Right lobe of liver (tissue), 6 donors: ENCODE results near the gene SYNJ2. TPM values are rescaled to one million over a fixed set of nuclear protein-coding genes. Genes with fewer than 3 reads are reported as not detected.

Experiments
- ATAC-seq, 4 donors: fragments of 200-7000 bp; cut with Tn5 transposase; one replicate each; pipeline ENCODE4 v1.9.1; 2020; ENCODE audit warnings: mild to moderate bottlenecking in 4 of 4, moderate library complexity in 4 of 4
- DNase-seq, 3 donors: peaks; one replicate each; pipeline ENCODE4 v3.0.0-alpha.2; 2020
- H3K27ac ChIP-seq, 3 donors: fragments of 200-600 bp; one replicate each; pipeline ENCODE4 v1.8.0; 2022
- H3K27me3 ChIP-seq, 2 donors: fragments of 200-600 bp; one replicate each; pipeline ENCODE4 v1.8.0; 2022
- H3K36me3 ChIP-seq, 4 donors: fragments of 200-600 bp; sonication (generic) in 1 of 4; one replicate each; pipeline versions ENCODE4 v1.5.1 to v1.8.0; 2017 to 2022; ENCODE audit warnings: control low read depth in 1 of 4
- H3K4me1 ChIP-seq, 4 donors: fragments of 200-600 bp; sonication (generic) in 1 of 4; one replicate each; pipeline versions ENCODE4 v1.5.1 to v1.8.0; 2017 to 2022; ENCODE audit warnings: control low read depth in 1 of 4
- H3K4me3 ChIP-seq, 3 donors: fragments of 200-600 bp; one replicate each; pipeline ENCODE4 v1.8.0; 2022
- H3K9me3 ChIP-seq, 4 donors: fragments of 200-600 bp; sonication (generic) in 1 of 4; one replicate each; pipeline versions ENCODE4 v1.5.1 to v1.8.0; 2017 to 2022; ENCODE audit warnings: control low read depth in 1 of 4
- POLR2A ChIP-seq: fragments of 450-650 bp; IDR thresholded peaks from one replicate; pipeline ENCODE4 v1.6.1; 2017; ENCODE audit warnings: antibody characterized with exemption, mild to moderate bottlenecking
- WGBS: methylation state at CpG from one replicate; pipeline ENCODE4 v1.1.6; 2018; ENCODE audit warnings: low coverage, low lambda C conversion rate; ENCODE audit not compliant: insufficient coverage; ENCODE audit errors: missing lambda C conversion rate; 5-methylcytosine and 5-hydroxymethylcytosine counted together
- intact Hi-C, 2 donors: fragments of 100-400 bp; cut with DNase I; formaldehyde crosslinking; loops; one replicate each; pipeline versions ENCODE4 v1.11.2 to v1.14.1; 2022
- total RNA-seq, 6 experiments: library from RNA; depleted of rRNA in 2 of 6; stranded (reverse); fragments of >200 nt in 2 of 6; fragmentation: NEBNext Ultra II Directional in 3 of 6; extraction: Animal tissue kit (Norgen Biotek cat#: 25700) in 3 of 6; gene quantifications; one replicate each; pipeline versions ENCODE4 v1.1.0 to v1.2.4, GENCODE V29; 2016 to 2023
- TF ChIP-seq, protein P1 (sequence below), 4 donors: fragments of 200-600 bp in 3 of 4; fragments of 450-650 bp in 1 of 4; IDR thresholded peaks; one replicate each; pipeline versions ENCODE4 v1.5.1 to v1.8.0; 2016 to 2022; ENCODE audit warnings: antibody characterized with exemption in 4 of 4, mild to moderate bottlenecking in 2 of 4
- donor health status: DM: no; HTN: yes; CAD: no.
- donor health status: DM: no; HTN: no; CAD: no.
- donor health status: DM: no; HTN: no; CAD: no.
- donor health status: DM: no; HTN: yes; CAD: no.
- donor health status: DM: no; HTN: yes; CAD: no.

SYNJ2 gene
- total RNA-seq, 6 experiments from 2014 or later = 3.2 to 7.4 (median 4.2) TPM

GRCh38 chr6:158002249-158002950 is 20.7 kb downstream of the SYNJ2 start:
- no peak overlapping the region for H3K27ac ChIP-seq
- intact Hi-C loops = no loop called here
- no peaks in the 10 kb centered on the region for H3K36me3 ChIP-seq
- no peak for TF ChIP-seq POLR2A
- TF ChIP-seq, protein P1, sequence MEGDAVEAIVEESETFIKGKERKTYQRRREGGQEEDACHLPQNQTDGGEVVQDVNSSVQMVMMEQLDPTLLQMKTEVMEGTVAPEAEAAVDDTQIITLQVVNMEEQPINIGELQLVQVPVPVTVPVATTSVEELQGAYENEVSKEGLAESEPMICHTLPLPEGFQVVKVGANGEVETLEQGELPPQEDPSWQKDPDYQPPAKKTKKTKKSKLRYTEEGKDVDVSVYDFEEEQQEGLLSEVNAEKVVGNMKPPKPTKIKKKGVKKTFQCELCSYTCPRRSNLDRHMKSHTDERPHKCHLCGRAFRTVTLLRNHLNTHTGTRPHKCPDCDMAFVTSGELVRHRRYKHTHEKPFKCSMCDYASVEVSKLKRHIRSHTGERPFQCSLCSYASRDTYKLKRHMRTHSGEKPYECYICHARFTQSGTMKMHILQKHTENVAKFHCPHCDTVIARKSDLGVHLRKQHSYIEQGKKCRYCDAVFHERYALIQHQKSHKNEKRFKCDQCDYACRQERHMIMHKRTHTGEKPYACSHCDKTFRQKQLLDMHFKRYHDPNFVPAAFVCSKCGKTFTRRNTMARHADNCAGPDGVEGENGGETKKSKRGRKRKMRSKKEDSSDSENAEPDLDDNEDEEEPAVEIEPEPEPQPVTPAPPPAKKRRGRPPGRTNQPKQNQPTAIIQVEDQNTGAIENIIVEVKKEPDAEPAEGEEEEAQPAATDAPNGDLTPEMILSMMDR (IDR thresholded peaks at IDR 0.05) = no peak
- peaks cover 0 to 13% (median 6%) of the 10 kb centered on the region in 4 donors for H3K4me1 ChIP-seq
- no peak for ATAC-seq
- peak in 1 of 3 donors; percentile 11 for DNase-seq
- H3K4me3 ChIP-seq = no peak overlapping the region
- no peaks in the 10 kb centered on the region for H3K27me3 ChIP-seq
- WGBS = 91% methylated on average over 5 of the region's 6 CpGs
- H3K9me3 ChIP-seq = no peaks in the 10 kb centered on the region

DNA sequence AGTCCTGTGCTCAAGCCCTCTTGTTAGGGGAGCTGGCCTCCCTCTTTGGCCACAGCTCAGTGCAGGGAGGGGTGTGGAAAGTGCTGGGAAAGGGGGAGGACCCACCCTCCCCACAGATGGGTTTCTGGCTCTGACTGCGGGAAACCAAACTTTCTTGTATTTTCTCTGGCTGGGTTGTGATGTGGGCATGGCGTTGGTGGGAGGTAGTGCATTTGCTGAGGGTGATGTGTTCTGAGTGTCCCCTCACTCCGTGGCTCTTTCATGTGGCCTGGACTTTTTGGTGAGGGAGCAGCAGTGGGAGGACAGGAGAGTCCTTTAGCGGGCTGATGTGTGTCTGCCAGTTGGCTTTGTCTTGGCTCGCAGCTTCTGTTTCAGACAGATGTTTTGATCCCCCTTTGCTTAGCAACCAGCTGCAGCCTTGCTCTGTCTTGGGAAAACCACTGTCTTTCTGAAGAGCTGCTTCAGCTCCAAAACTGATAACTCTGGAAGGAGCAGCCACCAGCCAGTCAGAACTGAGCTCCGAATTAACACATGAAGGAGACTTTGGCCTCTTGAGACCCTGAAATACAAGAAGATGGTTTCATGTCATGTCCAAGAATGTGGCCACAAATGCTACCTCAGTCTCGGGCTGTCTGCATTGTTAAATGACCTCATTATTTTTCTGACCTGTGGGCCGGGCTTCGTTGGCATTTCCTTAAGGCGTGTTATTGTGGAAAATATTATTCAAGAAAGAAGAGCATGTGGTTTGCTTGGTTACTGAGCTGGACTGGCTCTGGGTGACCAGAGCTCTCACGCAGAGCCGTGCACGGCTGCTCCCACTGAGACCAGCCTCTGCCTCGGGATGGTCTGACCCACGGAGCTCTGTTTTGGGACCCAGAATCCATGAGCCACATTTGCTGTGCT is 21.5 kb downstream of the SYNJ2 start:
- ATAC-seq = peak in 1 of 4 donors; percentile 35
- peak overlapping the region in 2 of 3 donors; percentile 26 to 62 for H3K27ac ChIP-seq
- H3K9me3 ChIP-seq = no peaks in the 10 kb centered on the region
- H3K4me3 ChIP-seq = no peak overlapping the region
- DNase-seq = peak in 1 of 3 donors; percentile 14
- intact Hi-C loops = no loop called here
- no peak for TF ChIP-seq POLR2A
- TF ChIP-seq, protein P1 (IDR thresholded peaks at IDR 0.05) = no peak
- H3K4me1 ChIP-seq = peaks cover 0 to 13% (median 6%) of the 10 kb centered on the region in 4 donors
- 62% methylated on average over 10 of the region's 15 CpGs for WGBS
- H3K27me3 ChIP-seq = no peaks in the 10 kb centered on the region
- H3K36me3 ChIP-seq = no peaks in the 10 kb centered on the region

GRCh38 chr6:158003910-158004700 is 22.4 kb downstream of the SYNJ2 start:
- no peak for TF ChIP-seq POLR2A
- TF ChIP-seq, protein P1 (IDR thresholded peaks at IDR 0.05) = no peak

DNA sequence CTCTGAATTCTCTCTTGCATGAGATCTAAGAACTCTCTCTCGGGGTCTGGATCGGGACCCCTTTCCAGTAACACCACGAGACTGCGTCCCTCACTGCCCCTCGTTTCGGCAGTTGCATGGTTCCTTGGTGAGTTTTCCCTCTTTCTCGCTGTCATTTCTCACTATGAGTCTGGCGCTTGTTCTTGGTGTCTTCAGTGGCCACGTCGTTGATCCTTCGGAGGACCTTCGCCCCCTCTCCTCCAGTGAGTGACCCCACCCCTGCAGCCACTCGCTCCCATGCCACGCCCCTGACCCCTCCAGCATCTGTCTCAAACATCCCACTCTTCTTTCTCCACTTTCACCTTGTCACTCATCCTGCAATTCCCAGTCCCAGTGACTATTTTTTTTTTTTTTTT is 23.0 kb downstream of the SYNJ2 start:
- Histone ChIP-seq H3K4me1 (peaks cover 0 to 10% (median 6%) of the 10 kb centered on the region in 4 donors), H3K27ac (no peak overlapping the region), H3K4me3 (no peak overlapping the region), H3K9me3 (no peaks in the 10 kb centered on the region), H3K36me3 (no peaks in the 10 kb centered on the region), H3K27me3 (no peaks in the 10 kb centered on the region)
- ATAC-seq (no peak), DNase-seq (peak in 1 of 3 donors; percentile 7)
- 92% methylated on average over 13 of the region's 14 CpGs for WGBS
- TF ChIP-seq, protein P1 (IDR thresholded peaks at IDR 0.05) = no peak
- TF ChIP-seq POLR2A = no peak
- intact Hi-C loops = no loop called here

More at GRCh38 chr6:158003910-158004700, 22.4 kb downstream of the SYNJ2 start:
- no peak for ATAC-seq
- Histone ChIP-seq H3K36me3 (no peaks in the 10 kb centered on the region), H3K4me3 (no peak overlapping the region), H3K27me3 (no peaks in the 10 kb centered on the region), H3K9me3 (no peaks in the 10 kb centered on the region), H3K4me1 (peaks cover 0 to 10% (median 5%) of the 10 kb centered on the region in 4 donors), H3K27ac (peak overlapping the region in 2 of 3 donors; percentile 26 to 62)
- intact Hi-C loops = no loop called here
- DNase-seq = no peak
- WGBS = 81% methylated on average over 9 of the region's 10 CpGs
